ENCODE measurements around the gene TMEM198. TPM values are rescaled to one million over a fixed set of nuclear protein-coding genes. Genes with fewer than 3 reads are reported as not detected.

TMEM198 gene
- total RNA-seq, 4 donors from 2014 or later = 0.68 to 1.7 (median 1.5) TPM; not detected in 1

- TF ChIP-seq, protein P1, sequence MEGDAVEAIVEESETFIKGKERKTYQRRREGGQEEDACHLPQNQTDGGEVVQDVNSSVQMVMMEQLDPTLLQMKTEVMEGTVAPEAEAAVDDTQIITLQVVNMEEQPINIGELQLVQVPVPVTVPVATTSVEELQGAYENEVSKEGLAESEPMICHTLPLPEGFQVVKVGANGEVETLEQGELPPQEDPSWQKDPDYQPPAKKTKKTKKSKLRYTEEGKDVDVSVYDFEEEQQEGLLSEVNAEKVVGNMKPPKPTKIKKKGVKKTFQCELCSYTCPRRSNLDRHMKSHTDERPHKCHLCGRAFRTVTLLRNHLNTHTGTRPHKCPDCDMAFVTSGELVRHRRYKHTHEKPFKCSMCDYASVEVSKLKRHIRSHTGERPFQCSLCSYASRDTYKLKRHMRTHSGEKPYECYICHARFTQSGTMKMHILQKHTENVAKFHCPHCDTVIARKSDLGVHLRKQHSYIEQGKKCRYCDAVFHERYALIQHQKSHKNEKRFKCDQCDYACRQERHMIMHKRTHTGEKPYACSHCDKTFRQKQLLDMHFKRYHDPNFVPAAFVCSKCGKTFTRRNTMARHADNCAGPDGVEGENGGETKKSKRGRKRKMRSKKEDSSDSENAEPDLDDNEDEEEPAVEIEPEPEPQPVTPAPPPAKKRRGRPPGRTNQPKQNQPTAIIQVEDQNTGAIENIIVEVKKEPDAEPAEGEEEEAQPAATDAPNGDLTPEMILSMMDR (IDR thresholded peaks at IDR 0.05; ENCODE audit: low read depth) = no peak
Observed at GRCh38 chr2:219551441-219552381, 7.9 kb downstream of the TMEM198 start.

DNA sequence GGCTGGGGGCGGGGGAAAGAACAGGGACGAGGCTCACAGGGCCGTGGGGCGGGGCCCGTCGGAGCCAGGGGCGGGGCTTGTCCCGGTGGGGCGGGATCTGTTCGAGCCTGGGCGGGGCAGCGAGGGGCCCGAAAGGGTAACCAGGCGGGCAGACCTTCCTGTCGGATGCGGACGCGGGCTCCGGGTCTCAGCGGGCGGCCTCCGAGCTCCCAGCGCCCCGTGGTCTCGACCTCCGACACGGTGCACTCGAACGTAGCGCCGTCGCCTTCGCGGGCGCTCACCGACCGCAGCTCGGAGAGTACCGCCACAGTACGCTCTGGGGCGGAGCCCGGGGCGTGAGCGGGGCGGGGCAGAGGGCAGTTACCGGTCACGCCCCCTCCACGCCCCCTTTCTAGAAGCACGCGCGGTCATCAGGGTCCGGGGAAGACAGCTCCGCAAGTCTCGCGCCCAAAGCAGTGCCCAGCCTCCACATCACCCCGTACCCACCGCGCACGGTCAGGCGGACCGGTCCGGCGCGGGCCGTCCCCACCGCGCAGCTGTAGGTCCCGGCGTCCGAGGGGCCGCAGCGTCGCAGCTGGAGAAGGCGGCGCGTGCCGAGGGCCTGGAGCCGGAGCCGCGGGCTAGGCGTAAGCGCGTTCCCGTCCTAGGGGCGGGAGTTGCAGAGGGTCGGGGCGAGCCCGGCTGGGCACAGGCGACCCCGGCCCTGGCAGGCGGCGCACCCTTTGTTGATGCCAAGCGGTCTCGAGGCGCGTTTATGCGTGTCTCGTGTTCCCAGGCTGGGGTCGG is 8.7 kb downstream of the TMEM198 start:
- TF ChIP-seq, protein P1 (IDR thresholded peaks at IDR 0.05; ENCODE audit: low read depth) = no peak

GRCh38 chr2:219553168-219553417 is 9.3 kb downstream of the TMEM198 start:
- TF ChIP-seq, protein P1 (IDR thresholded peaks at IDR 0.05; ENCODE audit: low read depth) = no peak

GRCh38 chr2:219553463-219553963 is 9.7 kb downstream of the TMEM198 start:
- TF ChIP-seq, protein P1 (IDR thresholded peaks at IDR 0.05; ENCODE audit: low read depth) = no peak

GRCh38 chr2:219554350-219554749 is 10.5 kb downstream of the TMEM198 start:
- TF ChIP-seq, protein P1 (IDR thresholded peaks at IDR 0.05; ENCODE audit: low read depth) = no peak

DNA sequence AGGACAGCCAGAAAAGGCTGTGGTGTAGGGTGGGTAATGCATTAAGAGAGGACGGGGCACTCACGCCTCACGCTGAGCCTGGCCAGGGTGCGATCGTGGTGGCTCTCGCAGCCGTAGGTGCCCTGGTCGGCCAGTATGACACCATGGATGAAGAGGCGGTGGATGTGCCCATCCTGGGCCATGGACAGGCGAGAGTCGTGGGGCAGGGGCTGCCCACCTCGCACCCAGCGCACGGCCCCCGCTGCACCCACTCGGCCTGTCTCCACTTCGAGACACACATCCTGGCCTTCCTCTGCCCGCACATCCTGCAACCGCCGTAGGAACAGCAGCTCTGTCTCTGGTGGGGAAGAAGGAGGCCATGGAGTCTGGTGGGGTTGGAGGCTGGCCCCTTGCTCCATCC is 12.1 kb downstream of the TMEM198 start:
- TF ChIP-seq, protein P1 (IDR thresholded peaks at IDR 0.05; ENCODE audit: low read depth) = no peak

- TF ChIP-seq, protein P1 (IDR thresholded peaks at IDR 0.05; ENCODE audit: low read depth) = no peak
Observed at GRCh38 chr2:219556413-219556812, 12.6 kb downstream of the TMEM198 start.

Data from subcutaneous adipose tissue (tissue), 4 donors.